Karpas-422 (cell line): ENCODE measurements around the gene ANKRA2. TPM values are rescaled to one million over a fixed set of nuclear protein-coding genes. Genes with fewer than 3 reads are reported as not detected.

ENCODE experiments used
- DNase-seq: peaks from one replicate; pipeline ENCODE4 v3.0.0-alpha.2; 2015
- H2AFZ ChIP-seq: fragments of 200-600 bp; sonication (generic); 2 replicates; pipeline ENCODE4 v1.6.1; 2014; ENCODE audit warnings: antibody characterized with exemption, low read length, mixed read lengths
- H3K27ac ChIP-seq: fragments of 200-600 bp; sonication (generic); 2 replicates; pipeline ENCODE4 v1.5.1; 2014; ENCODE audit warnings: mild to moderate bottlenecking, low read length, moderate library complexity
- H3K27me3 ChIP-seq: fragments of 200-600 bp; sonication (generic); 2 replicates; pipeline ENCODE4 v1.6.1; 2014; ENCODE audit warnings: low read length, mixed read lengths
- H3K36me3 ChIP-seq: fragments of 200-600 bp; sonication (generic); 2 replicates; pipeline ENCODE4 v1.6.1; 2014; ENCODE audit warnings: low read length, mixed read lengths; ENCODE audit not compliant: insufficient read depth
- H3K4me1 ChIP-seq: fragments of 200-600 bp; sonication (generic); 2 replicates; pipeline ENCODE4 v1.6.1; 2014; ENCODE audit warnings: mild to moderate bottlenecking, low read length, mixed read lengths
- H3K4me2 ChIP-seq: fragments of 200-600 bp; sonication (generic); 2 replicates; pipeline ENCODE4 v1.6.1; 2014; ENCODE audit warnings: low read length, low read depth, mild to moderate bottlenecking; ENCODE audit not compliant: poor library complexity, severe bottlenecking
- H3K4me3 ChIP-seq: fragments of 200-600 bp; sonication (generic); 2 replicates; pipeline ENCODE4 v1.5.1; 2014; ENCODE audit warnings: mild to moderate bottlenecking, antibody characterized with exemption, low read length, mixed read lengths
- H3K79me2 ChIP-seq: fragments of 200-600 bp; sonication (generic); 2 replicates; pipeline ENCODE4 v1.6.1; 2014; ENCODE audit warnings: mild to moderate bottlenecking, low read length, mixed read lengths
- H3K9ac ChIP-seq: fragments of 200-600 bp; sonication (generic); 2 replicates; pipeline ENCODE4 v1.6.0; 2014; ENCODE audit warnings: low read length
- H3K9me2 ChIP-seq: fragments of 200-600 bp; sonication (generic), shearing (Covaris generic); replicated peaks from 2 replicates; pipeline ENCODE4 v1.6.0; 2014; ENCODE audit warnings: mild to moderate bottlenecking, low read length, moderate library complexity; ENCODE audit not compliant: insufficient read depth
- H3K9me3 ChIP-seq: fragments of 300-700, 200-600 bp; sonication (generic); 2 replicates; pipeline ENCODE4 v1.6.1; 2014; ENCODE audit warnings: low read length, mixed read lengths
- H4K20me1 ChIP-seq: fragments of 200-600 bp; sonication (generic); 2 replicates; pipeline ENCODE4 v1.6.1; 2014; ENCODE audit warnings: mild to moderate bottlenecking, antibody characterized with exemption, low read length, low read depth; ENCODE audit not compliant: insufficient read depth
- total RNA-seq: library from RNA; depleted of rRNA; stranded (reverse); fragments of >200 nt; shearing (Covaris generic); gene quantifications from 2 replicates; pipeline ENCODE4 v1.2.3, GENCODE V29; 2014; ENCODE audit warnings: low replicate concordance; rRNA removed

The ANKRA2 gene
- total RNA-seq, 1 experiment from 2014 or later, result 32.3 TPM

GRCh38 chr5:73507062-73507461 lies 58.4 kb downstream of the ANKRA2 start:
- no peaks in the 10 kb centered on the region for H3K9me2 ChIP-seq
- no peak overlapping the region for H3K4me2 ChIP-seq
- H3K9me3 ChIP-seq, result no peaks in the 10 kb centered on the region
- no peaks in the 10 kb centered on the region for H3K27me3 ChIP-seq
- H3K4me1 ChIP-seq, result no peaks in the 10 kb centered on the region
- no peak overlapping the region for H3K4me3 ChIP-seq
- peaks cover 19% of the 10 kb centered on the region; the same call in 1 of the 2 replicates for H4K20me1 ChIP-seq
- no peak overlapping the region for H2AFZ ChIP-seq
- H3K79me2 ChIP-seq, result peaks cover 4% of the 10 kb centered on the region; the same call in 1 of the 2 replicates
- H3K36me3 ChIP-seq, result peaks cover 38% of the 10 kb centered on the region; the same call in 1 of the 2 replicates
- H3K9ac ChIP-seq, result no peak overlapping the region
- H3K27ac ChIP-seq, result no peak overlapping the region
- no peak for DNase-seq

- no peak overlapping the region for H3K9ac ChIP-seq
- H3K9me3 ChIP-seq, result no peaks in the 10 kb centered on the region
- no peak overlapping the region for H3K27ac ChIP-seq
- no peaks in the 10 kb centered on the region for H3K4me1 ChIP-seq
- peaks cover 7% of the 10 kb centered on the region for H3K79me2 ChIP-seq
- peak; percentile 48 for DNase-seq
- no peak overlapping the region for H3K4me3 ChIP-seq
- no peak overlapping the region for H3K4me2 ChIP-seq
- H4K20me1 ChIP-seq, result peaks cover 20% of the 10 kb centered on the region
- H3K9me2 ChIP-seq, result no peaks in the 10 kb centered on the region
- peaks cover 40% of the 10 kb centered on the region; the same call in 1 of the 2 replicates for H3K36me3 ChIP-seq
- no peak overlapping the region for H2AFZ ChIP-seq
- no peaks in the 10 kb centered on the region for H3K27me3 ChIP-seq
These were observed 58.9 kb downstream of the ANKRA2 start for GRCh38 chr5:73506459-73506955.

Other genes starting within 250 kb of the ANKRA2 start
- 0.54 and 0.97 TPM in 2 replicates for gene FOXD1, start 116.9 kb downstream of the ANKRA2 start, total RNA-seq
- gene BTF3, start 67.2 kb downstream of the ANKRA2 start, total RNA-seq, result 435 and 600 TPM in 2 replicates
- 21.0 and 42.9 TPM in 2 replicates for gene UTP15, start 104 bp upstream of the ANKRA2 start, total RNA-seq
- gene ARHGEF28, start 60.6 kb upstream of the ANKRA2 start, total RNA-seq, result not detected in 2 replicates